Measurements from ENCODE around the gene CEP85L. TPM values are rescaled to one million over a fixed set of nuclear protein-coding genes. Genes with fewer than 3 reads are reported as not detected.

CEP85L gene
- total and polyA plus RNA-seq, 10 of the 15 experiments (the other 5 are each of a cell fraction or from before 2014, with no cell fraction given), result 1.8 to 10.9 (median 7.1) TPM

DNA sequence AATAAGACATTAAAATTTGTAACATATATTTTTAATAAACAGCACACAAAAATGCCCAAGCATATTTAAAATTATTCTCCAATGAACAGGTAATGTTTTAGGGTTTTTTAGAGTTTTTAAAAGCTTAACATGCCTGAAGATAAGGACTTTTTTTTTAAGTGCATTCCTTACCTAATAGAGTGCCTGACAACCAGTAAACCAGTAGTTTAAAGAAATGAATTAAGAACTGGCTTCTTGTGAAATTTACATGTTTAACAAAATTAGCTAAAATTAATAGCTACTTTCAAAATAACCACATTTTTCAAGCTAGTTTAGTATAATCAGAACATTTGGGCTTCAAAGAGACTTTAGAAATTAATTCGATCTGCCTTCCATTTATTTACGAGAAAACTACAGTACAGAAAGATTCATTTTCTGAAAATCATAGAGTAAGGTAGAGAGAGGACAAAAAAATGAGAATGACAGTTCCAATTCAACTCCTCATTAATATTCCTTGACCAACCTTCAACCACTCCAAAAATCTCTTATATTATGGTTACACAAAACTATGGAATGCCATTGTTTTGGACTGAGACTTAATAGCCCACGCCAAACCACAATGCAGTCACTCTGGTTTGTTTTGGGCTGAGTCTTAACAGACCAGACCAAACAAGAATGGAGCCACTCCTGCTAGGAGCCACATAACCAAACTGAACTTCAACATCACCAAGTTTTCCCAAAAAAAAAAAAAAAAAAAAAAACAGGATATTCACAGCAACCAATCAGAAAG, 109.0 kb downstream of the CEP85L start (continued):
- TF ChIP-seq TBL1XR1 (IDR thresholded peaks at IDR 0.05; ENCODE audit: low read depth, low read length), result no peak
- TF ChIP-seq, protein P1, sequence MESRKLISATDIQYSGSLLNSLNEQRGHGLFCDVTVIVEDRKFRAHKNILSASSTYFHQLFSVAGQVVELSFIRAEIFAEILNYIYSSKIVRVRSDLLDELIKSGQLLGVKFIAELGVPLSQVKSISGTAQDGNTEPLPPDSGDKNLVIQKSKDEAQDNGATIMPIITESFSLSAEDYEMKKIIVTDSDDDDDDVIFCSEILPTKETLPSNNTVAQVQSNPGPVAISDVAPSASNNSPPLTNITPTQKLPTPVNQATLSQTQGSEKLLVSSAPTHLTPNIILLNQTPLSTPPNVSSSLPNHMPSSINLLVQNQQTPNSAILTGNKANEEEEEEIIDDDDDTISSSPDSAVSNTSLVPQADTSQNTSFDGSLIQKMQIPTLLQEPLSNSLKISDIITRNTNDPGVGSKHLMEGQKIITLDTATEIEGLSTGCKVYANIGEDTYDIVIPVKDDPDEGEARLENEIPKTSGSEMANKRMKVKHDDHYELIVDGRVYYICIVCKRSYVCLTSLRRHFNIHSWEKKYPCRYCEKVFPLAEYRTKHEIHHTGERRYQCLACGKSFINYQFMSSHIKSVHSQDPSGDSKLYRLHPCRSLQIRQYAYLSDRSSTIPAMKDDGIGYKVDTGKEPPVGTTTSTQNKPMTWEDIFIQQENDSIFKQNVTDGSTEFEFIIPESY (IDR thresholded peaks at IDR 0.05), result no peak

DNA sequence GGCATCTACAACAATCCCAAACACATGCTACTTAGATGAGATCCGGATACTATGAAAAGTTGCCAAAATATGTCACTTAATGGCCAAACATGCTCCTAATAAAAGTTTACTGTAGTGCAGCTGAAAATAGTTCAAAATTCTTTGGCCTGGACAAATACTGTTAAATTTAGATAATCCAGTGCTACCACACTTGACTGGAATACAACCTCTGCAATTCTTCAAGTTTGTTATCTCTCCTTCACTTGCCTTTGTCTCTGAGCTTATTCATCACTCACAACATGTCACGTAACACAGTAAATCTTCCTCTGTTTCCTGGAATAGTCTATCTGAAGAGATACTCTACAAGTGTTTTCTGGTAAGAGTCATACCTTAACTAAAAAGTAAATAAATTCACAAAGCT, 113.8 kb downstream of the CEP85L start:
- intact Hi-C loops (cut with micrococcal nuclease; ENCODE audit: unreplicated experiment) (no loop called here), in situ Hi-C loops (cut with MboI) (no loop called here)
- TF ChIP-seq ZZZ3 (IDR thresholded peaks at IDR 0.05; ENCODE audit: control insufficient read depth, insufficient read length, low read depth) (no peak), SREBF1 (IDR thresholded peaks at IDR 0.05; ENCODE audit: low read length) (no peak), PAX5 (IDR thresholded peaks at IDR 0.05; ENCODE audit: borderline replicate concordance, low read depth, low read length) (no peak), IKZF2 (IDR thresholded peaks at IDR 0.05) (no peak), SUZ12 (IDR thresholded peaks at IDR 0.05; ENCODE audit: unreplicated experiment) (no peak), GABPA (IDR thresholded peaks at IDR 0.05; ENCODE audit: low read depth) (no peak)
- TF ChIP-seq, protein P2, sequence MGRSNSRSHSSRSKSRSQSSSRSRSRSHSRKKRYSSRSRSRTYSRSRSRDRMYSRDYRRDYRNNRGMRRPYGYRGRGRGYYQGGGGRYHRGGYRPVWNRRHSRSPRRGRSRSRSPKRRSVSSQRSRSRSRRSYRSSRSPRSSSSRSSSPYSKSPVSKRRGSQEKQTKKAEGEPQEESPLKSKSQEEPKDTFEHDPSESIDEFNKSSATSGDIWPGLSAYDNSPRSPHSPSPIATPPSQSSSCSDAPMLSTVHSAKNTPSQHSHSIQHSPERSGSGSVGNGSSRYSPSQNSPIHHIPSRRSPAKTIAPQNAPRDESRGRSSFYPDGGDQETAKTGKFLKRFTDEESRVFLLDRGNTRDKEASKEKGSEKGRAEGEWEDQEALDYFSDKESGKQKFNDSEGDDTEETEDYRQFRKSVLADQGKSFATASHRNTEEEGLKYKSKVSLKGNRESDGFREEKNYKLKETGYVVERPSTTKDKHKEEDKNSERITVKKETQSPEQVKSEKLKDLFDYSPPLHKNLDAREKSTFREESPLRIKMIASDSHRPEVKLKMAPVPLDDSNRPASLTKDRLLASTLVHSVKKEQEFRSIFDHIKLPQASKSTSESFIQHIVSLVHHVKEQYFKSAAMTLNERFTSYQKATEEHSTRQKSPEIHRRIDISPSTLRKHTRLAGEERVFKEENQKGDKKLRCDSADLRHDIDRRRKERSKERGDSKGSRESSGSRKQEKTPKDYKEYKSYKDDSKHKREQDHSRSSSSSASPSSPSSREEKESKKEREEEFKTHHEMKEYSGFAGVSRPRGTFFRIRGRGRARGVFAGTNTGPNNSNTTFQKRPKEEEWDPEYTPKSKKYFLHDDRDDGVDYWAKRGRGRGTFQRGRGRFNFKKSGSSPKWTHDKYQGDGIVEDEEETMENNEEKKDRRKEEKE (IDR thresholded peaks at IDR 0.05), result no peak
- TF ChIP-seq, protein P1 (IDR thresholded peaks at IDR 0.05), result no peak
- Histone ChIP-seq H3K9me3 (replicated peaks; ENCODE audit: control insufficient read depth, insufficient read depth, low read length) (no peaks in the 10 kb centered on the region; the same call in 2 of the 3 replicates), H2AFZ (ENCODE audit: control insufficient read depth, low read depth, low read length) (no peak overlapping the region), H4K20me1 (ENCODE audit: control insufficient read depth, insufficient read depth) (no peaks in the 10 kb centered on the region), H3K36me3 (ENCODE audit: control insufficient read depth in 2 of 2, insufficient read depth in 2 of 2, low read length in 1 of 2) (no peaks in the 10 kb centered on the region; a peak in 1 of 4 replicates), H3K4me1 (ENCODE audit: control insufficient read depth, insufficient read depth, low read length) (no peaks in the 10 kb centered on the region), H3K27me3 (replicated peaks in 1 of 2; ENCODE audit: control insufficient read depth in 2 of 2, insufficient read depth in 2 of 2, low read length in 1 of 2) (no peaks in the 10 kb centered on the region), H3K9ac (ENCODE audit: control insufficient read depth, insufficient read depth, low read length) (no peak overlapping the region), H3K27ac (ENCODE audit: control insufficient read depth, insufficient read depth) (no peak overlapping the region), H3K4me3 (no peak overlapping the region), H3K79me2 (ENCODE audit: control insufficient read depth, insufficient read depth, low read length) (no peaks in the 10 kb centered on the region), H3K4me2 (ENCODE audit: control insufficient read depth, insufficient read depth) (no peak overlapping the region)
- BruUV-seq (replicated peaks), result no TSS peak
- ChIA-PET CTCF (no interaction called here), POLR2A (no interaction called here), RAD21 (ENCODE audit: unreplicated experiment) (no interaction called here), SMC1A (ENCODE audit: uncharacterized antibody, unreplicated experiment) (no interaction called here)
- DNase-seq (ENCODE audit: low read depth, low spot score) (no peak), ATAC-seq (no peak), FAIRE-seq (no peak)
- 100% methylated on average over 2 of the region's 2 CpGs for WGBS (ENCODE audit: insufficient coverage, insufficient replicate concordance, low lambda C conversion rate, missing lambda C conversion rate)

Data from GM12878 (cell line).